HepG2 (cell line): ENCODE data around the gene IGSF21. TPM values are rescaled to one million over a fixed set of nuclear protein-coding genes. Genes with fewer than 3 reads are reported as not detected.

ENCODE experiments used
- ATAC-seq: fragments of 200-7000 bp; cut with Tn5 transposase; 3 replicates; pipeline ENCODE4 v1.9.1; 2020; ENCODE audit warnings: mild to moderate bottlenecking, moderate library complexity
- BruUV-seq: library from RNA; stranded (reverse); fragments of 400-500 nt; replicated peaks from 2 replicates; lab custom pipeline; 2021; lab: Mats Ljungman, UMichigan
- CTCF ChIA-PET: fragments of 300-600 bp; formaldehyde crosslinking; extraction: SDS; loops from one replicate; lab custom pipeline; 2021; ENCODE audit warnings: low total read pairs, inconsistent platforms, low intra/inter-chr PET ratio; lab: Yijun Ruan, JAX
- POLR2A ChIA-PET: fragments of 350-600 bp; sonication (Branson Sonifier 250); formaldehyde crosslinking; loops from one replicate; lab custom pipeline; 2020; ENCODE audit warnings: antibody characterized with exemption, inconsistent platforms; lab: Yijun Ruan, JAX
- DNase-seq: peaks from one replicate; pipeline ENCODE4 v3.0.0-alpha.2; 2015; ENCODE audit warnings: low spot score
- FAIRE-seq: peaks from 3 replicates; lab custom pipeline; 2011; peaks lifted over from hg19 to GRCh38; lab: Jason Lieb, UNC
- H2AFZ ChIP-seq: one replicate; pipeline ENCODE4 v1.6.1; 2011; ENCODE audit warnings: low read length, inconsistent platforms
- H3K27ac ChIP-seq: fragments of 300-600 bp; 3 replicates; pipeline ENCODE4 v1.8.0; 2011; ENCODE audit warnings: mixed run types, mild to moderate bottlenecking, mixed read lengths, low read length, inconsistent platforms; ENCODE audit not compliant: insufficient read depth; ENCODE audit errors: extremely low read length
- H3K27me3 ChIP-seq, 2 experiments: fragments of 200-600 bp in 1 of 2; 2 replicates in 1 of 2; 3 replicates in 1 of 2; pipeline versions ENCODE4 v1.6.0 to v1.8.0; 2011; ENCODE audit warnings: low read length in 2 of 2, mild to moderate bottlenecking in 2 of 2, moderate library complexity in 2 of 2, inconsistent platforms in 1 of 2; ENCODE audit not compliant: insufficient read depth in 2 of 2, control insufficient read depth in 1 of 2
- H3K36me3 ChIP-seq, 2 experiments: fragments of 200-600 bp in 1 of 2; replicated peaks in 1 of 2; 2 replicates in 1 of 2; 3 replicates in 1 of 2; pipeline versions ENCODE4 v1.5.1 to v1.8.0; 2011; ENCODE audit warnings: low read length in 2 of 2, inconsistent platforms in 1 of 2; ENCODE audit not compliant: insufficient read depth in 2 of 2, control insufficient read depth in 1 of 2
- H3K4me1 ChIP-seq: 2 replicates; pipeline ENCODE4 v1.5.1; 2012; ENCODE audit warnings: low read length, inconsistent platforms; ENCODE audit not compliant: insufficient read depth
- H3K4me2 ChIP-seq: 2 replicates; pipeline ENCODE4 v1.6.0; 2011; ENCODE audit warnings: low read depth, low read length, inconsistent platforms
- H3K4me3 ChIP-seq, 3 experiments: fragments of 200-600 bp in 1 of 3; sonication (generic), shearing (Covaris generic) in 1 of 3; replicated peaks in 1 of 3; 2 replicates each; pipeline ENCODE4 v1.5.1; 2011 to 2016; ENCODE audit warnings: low read length in 3 of 3, inconsistent platforms in 2 of 3, low read depth in 2 of 3, mild to moderate bottlenecking in 2 of 3, control low read depth in 1 of 3, mixed read lengths in 1 of 3; ENCODE audit not compliant: insufficient read depth in 1 of 3
- H3K79me2 ChIP-seq: one replicate; pipeline ENCODE4 v1.6.1; 2011; ENCODE audit warnings: low read length, inconsistent platforms; ENCODE audit not compliant: insufficient read depth
- H3K9ac ChIP-seq: 2 replicates; pipeline ENCODE4 v1.6.0; 2011; ENCODE audit warnings: mild to moderate bottlenecking, low read depth, low read length, inconsistent platforms; ENCODE audit not compliant: insufficient read depth
- H3K9me3 ChIP-seq: 2 replicates; pipeline ENCODE4 v1.5.1; 2012; ENCODE audit warnings: mild to moderate bottlenecking, low read length
- H4K20me1 ChIP-seq: 2 replicates; pipeline ENCODE4 v1.6.0; 2011; ENCODE audit warnings: inconsistent platforms, mild to moderate bottlenecking, low read length, moderate library complexity; ENCODE audit not compliant: insufficient read depth
- MYC ChIP-seq: sonication (generic); formaldehyde crosslinking; IDR thresholded peaks from 2 replicates; pipeline ENCODE4 v1.9.0; 2021; ENCODE audit warnings: missing genetic modification reagents, borderline replicate concordance
- NCOR1 ChIP-seq: fragments of 200-600 bp; sonication (generic); IDR thresholded peaks from 2 replicates; pipeline ENCODE4 v1.7.0; 2017; ENCODE audit warnings: antibody characterized with exemption, low read length, borderline replicate concordance
- NFKB2 ChIP-seq: sonication (generic); formaldehyde crosslinking; IDR thresholded peaks from 2 replicates; pipeline ENCODE4 v1.4.0; 2020; ENCODE audit warnings: missing genetic modification reagents, borderline replicate concordance
- ZNF431 ChIP-seq: sonication (generic); formaldehyde crosslinking; IDR thresholded peaks from 2 replicates; pipeline ENCODE4 v1.9.0; 2022; ENCODE audit warnings: missing genetic modification reagents, low read depth, mild to moderate bottlenecking, borderline replicate concordance
- ZNF646 ChIP-seq: sonication (generic); formaldehyde crosslinking; IDR thresholded peaks from 2 replicates; pipeline ENCODE4 v1.9.0; 2021; ENCODE audit warnings: mild to moderate bottlenecking, missing genetic modification reagents
- WGBS: methylation state at CpG from one replicate; pipeline ENCODE4 v1.1.6; 2017; ENCODE audit warnings: low lambda C conversion rate; 5-methylcytosine and 5-hydroxymethylcytosine counted together
- in situ Hi-C: cut with HindIII; loops from 2 replicates; pipeline ENCODE4 v1.10.0; 2017; ENCODE audit warnings: low pct_unique_long_range_greater_than_20kb; ENCODE audit not compliant: extremely low pct_ligation_motif_present
- intact Hi-C: fragments of 100-400 bp; cut with micrococcal nuclease; formaldehyde crosslinking; loops from one replicate; pipeline ENCODE4 v1.10.0; 2022; ENCODE audit not compliant: unreplicated experiment
- polyA plus RNA-seq, 8 experiments: library from polyadenylated mRNA; depleted of rRNA in 3 of 8; stranded (reverse) in 7 of 8; unstranded in 1 of 8; fragments of >200 nt; fragmentation: Illumina TruSeq in 4 of 8; extraction: Trizol in 4 of 8; gene quantifications; 2 replicates each; pipeline versions ENCODE4 v1.2.1 to v1.2.3, GENCODE V29; 2011 to 2016; ENCODE audit warnings: low read depth in 4 of 8, missing spikeins in 1 of 8, mixed read lengths in 1 of 8; ENCODE audit not compliant: insufficient read depth in 1 of 8
- total RNA-seq, 5 experiments: library from RNA; depleted of rRNA; stranded (reverse); fragments of >200 nt; fragmentation: Illumina TruSeq; extraction: Trizol; gene quantifications; 2 replicates each; pipeline ENCODE4 v1.2.3, GENCODE V29; 2016; ENCODE audit warnings: low read depth in 1 of 5

IGSF21 gene
- total and polyA plus RNA-seq, 2 of the 13 experiments (the other 11 are each of a cell fraction or from before 2014, with no cell fraction given), result not detected

- no peak for FAIRE-seq
- CTCF ChIA-PET, result no interaction called here
- WGBS, result 40% methylated on average over 5 of the region's 6 CpGs
Measured at GRCh38 chr1:18387307-18387706, 279.7 kb downstream of the IGSF21 start.

More at GRCh38 chr1:18387307-18387706, 279.7 kb downstream of the IGSF21 start:
- TF ChIP-seq NFKB2 (no peak), ZNF431 (CRISPR knock-in tag) (no peak), NCOR1 (no peak), ZNF646 (CRISPR knock-in tag) (no peak), MYC (CRISPR knock-in tag) (no peak)
- Histone ChIP-seq H3K79me2 (no peaks in the 10 kb centered on the region), H3K36me3 (no peaks in the 10 kb centered on the region), H3K27ac (no peak overlapping the region), H3K4me2 (no peak overlapping the region), H3K9me3 (no peaks in the 10 kb centered on the region), H3K27me3 (peaks cover 0 to 19% of the 10 kb centered on the region in 2 experiments; a peak in 2 of 5 replicates), H4K20me1 (no peaks in the 10 kb centered on the region), H3K4me3 (no peak overlapping the region), H2AFZ (no peak overlapping the region), H3K9ac (no peak overlapping the region), H3K4me1 (no peaks in the 10 kb centered on the region)
- DNase-seq (no peak), ATAC-seq (no peak)
- intact Hi-C loops, result no loop called here
- POLR2A ChIA-PET, result no interaction called here
- no TSS peak for BruUV-seq
- in situ Hi-C loops, result no loop called here
